KMS-11 (cell line): Measurements from ENCODE around the gene LRRIQ3.

Experiments
- H2AFZ ChIP-seq: fragments of 200-600 bp; sonication (generic); 2 replicates; pipeline ENCODE4 v1.6.1; 2016; ENCODE audit warnings: antibody characterized with exemption, mixed run types, low read depth
- H3K27ac ChIP-seq: fragments of 200-600 bp; sonication (generic); 2 replicates; pipeline ENCODE4 v1.6.1; 2016; ENCODE audit warnings: mild to moderate bottlenecking, mixed run types
- H3K27me3 ChIP-seq: fragments of 200-600 bp; sonication (generic); 2 replicates; pipeline ENCODE4 v1.6.1; 2017; ENCODE audit warnings: mild to moderate bottlenecking, low read depth, mixed run types, moderate library complexity; ENCODE audit not compliant: insufficient read depth
- H3K36me3 ChIP-seq: fragments of 200-600 bp; sonication (generic); 2 replicates; pipeline ENCODE4 v1.6.1; 2017; ENCODE audit warnings: mild to moderate bottlenecking, mixed run types; ENCODE audit not compliant: insufficient read depth
- H3K4me1 ChIP-seq: fragments of 200-600 bp; sonication (generic); 2 replicates; pipeline ENCODE4 v1.6.1; 2016; ENCODE audit warnings: mild to moderate bottlenecking, low read depth, mixed run types; ENCODE audit not compliant: poor library complexity, severe bottlenecking
- H3K4me2 ChIP-seq: fragments of 200-600 bp; sonication (generic); 2 replicates; pipeline ENCODE4 v1.7.0; 2016; ENCODE audit warnings: mild to moderate bottlenecking, mixed run types
- H3K4me3 ChIP-seq: fragments of 200-600 bp; sonication (generic); IDR thresholded peaks from 2 replicates; pipeline ENCODE4 v1.6.1; 2017; ENCODE audit warnings: low read depth, low read length, mixed read lengths; ENCODE audit not compliant: insufficient read depth
- H3K79me2 ChIP-seq: fragments of 200-600 bp; sonication (generic); 2 replicates; pipeline ENCODE4 v1.6.1; 2016; ENCODE audit warnings: low read depth, mixed run types; ENCODE audit not compliant: insufficient read depth
- H3K9ac ChIP-seq: fragments of 200-600 bp; sonication (generic); 2 replicates; pipeline ENCODE4 v1.6.1; 2016; ENCODE audit warnings: mild to moderate bottlenecking, mixed run types
- H4K20me1 ChIP-seq: fragments of 200-600 bp; sonication (generic); 2 replicates; pipeline ENCODE4 v1.6.1; 2016; ENCODE audit warnings: mild to moderate bottlenecking, mixed run types; ENCODE audit not compliant: insufficient read depth
- CTCF ChIP-seq: fragments of 200-600 bp; sonication (generic); conservative IDR thresholded peaks from 2 replicates; pipeline ENCODE4 v1.6.1; 2017; ENCODE audit warnings: low read depth, mild to moderate bottlenecking, antibody characterized with exemption, low read length, moderate library complexity, mixed read lengths

Gene LRRIQ3

GRCh38 chr1:74237035-74237434 is 39.1 kb upstream of the LRRIQ3 start:
- H3K79me2 ChIP-seq = no peaks in the 10 kb centered on the region
- no peaks in the 10 kb centered on the region for H3K4me1 ChIP-seq
- no peak overlapping the region for H3K4me2 ChIP-seq
- no peak overlapping the region for H2AFZ ChIP-seq
- no peak overlapping the region for H3K9ac ChIP-seq
- H3K27me3 ChIP-seq = no peaks in the 10 kb centered on the region
- no peak overlapping the region for H3K4me3 ChIP-seq
- no peak for TF ChIP-seq CTCF
- H3K27ac ChIP-seq = no peak overlapping the region
- H3K36me3 ChIP-seq = no peaks in the 10 kb centered on the region
- no peaks in the 10 kb centered on the region for H4K20me1 ChIP-seq

GRCh38 chr1:74236440-74236839 is 38.5 kb upstream of the LRRIQ3 start:
- no peak overlapping the region for H2AFZ ChIP-seq
- H3K27ac ChIP-seq = no peak overlapping the region
- H3K79me2 ChIP-seq = no peaks in the 10 kb centered on the region
- TF ChIP-seq CTCF = no peak
- H3K27me3 ChIP-seq = no peaks in the 10 kb centered on the region
- no peaks in the 10 kb centered on the region for H3K4me1 ChIP-seq
- no peak overlapping the region for H3K4me3 ChIP-seq
- no peaks in the 10 kb centered on the region for H3K36me3 ChIP-seq
- H3K9ac ChIP-seq = no peak overlapping the region
- no peak overlapping the region for H3K4me2 ChIP-seq
- H4K20me1 ChIP-seq = no peaks in the 10 kb centered on the region

GRCh38 chr1:74235153-74235552 is 37.2 kb upstream of the LRRIQ3 start, which contains the start of gene TNNI3K:
TNNI3K (plus strand) TSS chr1:74235387; CDS start chr1:74235452, 65 bp downstream.
- H3K9ac ChIP-seq = no peak within 1 kb of the TSS
- H3K27me3 ChIP-seq = no peaks in the 10 kb centered on the region

GRCh38 chr1:74223453-74223852 is 25.5 kb upstream of the LRRIQ3 start:
- Histone ChIP-seq H3K4me1 (no peaks in the 10 kb centered on the region), H4K20me1 (no peaks in the 10 kb centered on the region), H3K27me3 (no peaks in the 10 kb centered on the region), H3K79me2 (no peaks in the 10 kb centered on the region), H3K36me3 (no peaks in the 10 kb centered on the region), H3K27ac (no peak overlapping the region), H3K4me3 (no peak overlapping the region), H2AFZ (no peak overlapping the region), H3K9ac (no peak overlapping the region), H3K4me2 (no peak overlapping the region)
- TF ChIP-seq CTCF = no peak

More at GRCh38 chr1:74235153-74235552, 37.2 kb upstream of the LRRIQ3 start, which contains the start of gene TNNI3K:
- Histone ChIP-seq H3K4me1 (no peaks in the 10 kb centered on the region), H3K27ac (no peak within 1 kb of the TSS), H3K4me2 (no peak within 1 kb of the TSS), H4K20me1 (no peaks in the 10 kb centered on the region), H2AFZ (no peak within 1 kb of the TSS), H3K36me3 (no peaks in the 10 kb centered on the region), H3K4me3 (no peak within 1 kb of the TSS), H3K79me2 (no peaks in the 10 kb centered on the region)
- no peak for TF ChIP-seq CTCF
